HG03280 (cell line): ENCODE data around the gene PTGFRN.

ENCODE experiments used
- ATAC-seq: cut with Tn5 transposase; IDR thresholded peaks from one replicate; pipeline ENCODE4 v1.9.1; 2021; ENCODE audit warnings: mild to moderate bottlenecking, moderate library complexity; ENCODE audit not compliant: unreplicated experiment

PTGFRN gene

DNA sequence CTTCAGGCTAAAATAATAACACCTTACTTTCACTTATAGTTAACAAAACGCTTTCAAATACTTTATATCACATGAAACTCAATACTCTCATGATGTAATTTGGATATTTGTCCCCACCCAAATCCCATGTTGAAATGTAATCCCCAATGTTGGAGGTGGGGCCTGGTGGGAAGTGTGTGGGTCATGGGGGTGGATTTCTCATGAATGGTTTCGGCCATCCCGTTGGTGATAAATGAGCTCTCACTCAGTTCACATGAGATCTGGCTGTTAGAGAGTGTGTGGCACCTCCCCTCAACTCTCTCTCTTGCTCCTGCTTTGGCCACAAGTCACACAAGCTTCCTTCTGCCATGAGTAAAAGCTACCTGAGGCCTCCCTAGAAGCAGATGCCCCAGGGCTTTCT lies 22.5 kb upstream of the PTGFRN start:
- no peak for ATAC-seq

- ATAC-seq, result no peak
Observed at GRCh38 chr1:116889380-116889779, 20.3 kb upstream of the PTGFRN start.

GRCh38 chr1:116891396-116892079 lies 18.2 kb upstream of the PTGFRN start:
- ATAC-seq, result no peak

DNA sequence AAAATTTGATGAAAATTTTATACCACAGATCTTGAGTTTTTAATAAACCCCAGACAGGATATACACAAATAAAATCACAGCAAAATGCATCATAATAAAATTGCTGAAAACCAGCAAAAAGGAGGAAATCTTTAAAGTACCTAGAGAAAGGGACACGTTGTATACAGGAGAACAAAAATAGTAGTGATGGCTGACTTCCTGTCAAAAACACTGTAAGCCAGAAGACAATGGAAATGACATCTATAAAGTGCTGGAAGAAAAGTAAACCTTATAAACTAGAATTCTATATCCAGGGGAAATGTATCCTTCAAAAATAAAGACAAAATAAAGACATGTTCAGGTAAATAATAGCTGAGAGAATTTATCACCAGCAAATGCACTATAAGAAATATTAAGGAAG lies 14.6 kb upstream of the PTGFRN start:
- no peak for ATAC-seq

GRCh38 chr1:116899529-116899928 lies 10.2 kb upstream of the PTGFRN start:
- no peak for ATAC-seq

GRCh38 chr1:116900471-116901365 lies 9.0 kb upstream of the PTGFRN start:
- ATAC-seq, result no peak

- ATAC-seq, result no peak
Observed at GRCh38 chr1:116902027-116902426, 7.7 kb upstream of the PTGFRN start.

- ATAC-seq, result no peak
Observed at GRCh38 chr1:116902723-116903383, 6.9 kb upstream of the PTGFRN start.

DNA sequence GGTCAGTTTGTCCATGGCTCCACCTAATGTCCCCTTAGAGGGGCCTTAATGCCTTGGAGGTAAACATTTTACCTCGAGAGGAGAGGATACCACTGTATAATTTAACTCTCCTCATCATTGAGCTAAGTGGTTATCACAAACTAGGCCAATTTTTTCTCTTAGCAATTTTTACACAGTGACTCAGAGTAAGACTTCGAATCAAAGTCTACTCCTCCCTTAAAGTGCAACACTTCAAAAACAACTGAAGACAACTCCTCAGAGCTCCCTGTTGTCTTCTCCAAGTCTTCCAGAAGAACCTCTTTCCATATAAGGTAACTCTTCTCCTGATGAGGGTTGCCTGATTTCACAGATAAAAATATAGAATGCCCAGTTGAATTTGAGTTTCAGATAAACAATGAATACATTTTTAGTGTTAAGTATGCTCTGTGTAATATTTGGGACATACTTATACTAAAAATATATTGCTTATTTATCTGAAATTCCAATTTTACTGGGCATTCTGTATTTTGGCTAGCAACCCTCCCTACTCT lies 4.9 kb upstream of the PTGFRN start:
- ATAC-seq, result no peak

DNA sequence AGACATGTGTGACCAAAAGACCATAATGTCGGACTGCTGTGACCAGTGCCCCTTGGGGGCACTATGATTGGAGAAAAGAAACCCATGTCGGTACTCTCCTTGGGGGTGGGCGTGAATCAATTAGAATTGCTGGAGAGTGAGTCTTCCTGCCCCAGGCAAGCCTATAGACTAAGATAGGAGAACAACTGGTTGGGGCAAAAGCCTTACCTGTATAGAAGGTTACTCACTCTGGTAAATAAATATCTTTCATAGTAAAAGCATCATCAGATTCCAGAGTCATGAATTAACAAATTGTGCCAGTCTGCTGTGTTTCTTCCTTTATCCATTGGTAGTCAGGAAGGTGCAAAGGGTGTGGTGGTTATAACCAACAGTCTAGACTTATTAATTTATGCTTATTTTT lies 2.9 kb upstream of the PTGFRN start:
- no peak for ATAC-seq

DNA sequence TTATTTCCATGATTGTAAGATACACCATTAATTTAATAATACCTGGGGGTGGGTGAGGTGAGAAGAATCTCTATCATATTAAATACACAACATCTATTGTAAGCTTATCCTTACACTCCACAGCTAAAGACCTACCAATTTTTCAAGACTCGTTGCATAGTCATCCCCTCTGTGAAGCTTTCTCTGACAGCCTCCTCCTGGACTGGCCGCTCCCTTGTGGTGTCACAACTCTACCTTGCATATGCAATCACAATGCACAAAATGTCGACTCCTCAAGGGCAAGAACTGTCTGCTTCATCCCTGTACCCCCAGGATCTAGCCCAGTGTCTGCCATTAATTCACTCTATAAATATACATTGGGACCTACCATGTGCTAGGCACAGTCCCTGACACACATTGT lies 2.4 kb upstream of the PTGFRN start:
- no peak for ATAC-seq

DNA sequence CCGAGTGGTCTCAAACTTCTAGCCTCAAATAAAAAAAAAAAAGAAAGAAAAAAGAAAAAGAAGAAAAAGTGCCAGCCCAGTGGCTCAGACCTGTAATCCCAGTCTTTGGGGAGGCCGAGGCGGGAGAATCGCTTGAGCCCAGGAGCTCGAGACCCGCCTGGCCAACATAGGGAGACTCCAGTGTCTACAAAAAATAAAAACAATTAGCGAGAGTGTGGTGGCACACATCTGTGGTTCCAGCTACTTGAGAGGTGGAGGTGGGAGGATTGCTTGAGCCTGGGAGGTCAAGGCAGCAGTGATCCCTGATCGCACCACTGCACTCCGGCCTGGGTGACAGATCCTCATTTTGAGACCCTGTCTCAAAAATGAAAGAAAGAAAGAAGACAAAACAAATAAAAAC lies 1.4 kb upstream of the PTGFRN start:
- ATAC-seq, result no peak

DNA sequence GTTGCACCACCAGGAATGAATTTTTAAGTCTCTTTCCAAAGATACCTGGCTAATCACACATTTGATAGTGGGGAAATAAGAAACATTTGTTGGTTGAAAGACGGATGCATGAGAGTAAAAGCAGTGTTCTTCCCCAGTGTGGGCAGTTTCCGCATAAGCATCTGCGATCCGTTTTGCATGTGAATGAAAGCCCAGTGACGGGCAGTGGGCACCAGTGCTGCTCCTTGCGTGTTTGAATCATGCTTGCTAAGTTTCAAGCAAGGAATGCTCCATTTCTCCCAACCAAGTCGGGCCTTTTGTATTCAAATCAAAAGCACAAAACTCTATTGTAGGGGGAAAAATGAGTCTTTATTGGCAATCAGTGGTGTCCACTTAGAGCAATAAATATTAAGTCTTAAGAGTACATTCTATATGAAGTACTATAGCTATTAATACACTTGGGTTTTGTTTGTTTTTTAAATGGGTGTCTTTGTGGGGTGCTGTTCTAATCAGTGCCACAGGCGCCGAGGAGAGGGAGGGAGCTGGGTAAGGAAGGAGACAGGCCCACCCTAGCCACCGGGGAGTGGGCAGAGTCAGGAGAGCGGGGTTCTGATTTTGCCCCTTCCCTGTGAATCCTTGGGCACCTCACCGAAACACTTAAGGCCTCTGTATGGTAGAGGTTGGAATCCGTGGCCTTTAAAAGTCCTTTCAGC lies 750 bp upstream of the PTGFRN start:
- ATAC-seq, result no peak

DNA sequence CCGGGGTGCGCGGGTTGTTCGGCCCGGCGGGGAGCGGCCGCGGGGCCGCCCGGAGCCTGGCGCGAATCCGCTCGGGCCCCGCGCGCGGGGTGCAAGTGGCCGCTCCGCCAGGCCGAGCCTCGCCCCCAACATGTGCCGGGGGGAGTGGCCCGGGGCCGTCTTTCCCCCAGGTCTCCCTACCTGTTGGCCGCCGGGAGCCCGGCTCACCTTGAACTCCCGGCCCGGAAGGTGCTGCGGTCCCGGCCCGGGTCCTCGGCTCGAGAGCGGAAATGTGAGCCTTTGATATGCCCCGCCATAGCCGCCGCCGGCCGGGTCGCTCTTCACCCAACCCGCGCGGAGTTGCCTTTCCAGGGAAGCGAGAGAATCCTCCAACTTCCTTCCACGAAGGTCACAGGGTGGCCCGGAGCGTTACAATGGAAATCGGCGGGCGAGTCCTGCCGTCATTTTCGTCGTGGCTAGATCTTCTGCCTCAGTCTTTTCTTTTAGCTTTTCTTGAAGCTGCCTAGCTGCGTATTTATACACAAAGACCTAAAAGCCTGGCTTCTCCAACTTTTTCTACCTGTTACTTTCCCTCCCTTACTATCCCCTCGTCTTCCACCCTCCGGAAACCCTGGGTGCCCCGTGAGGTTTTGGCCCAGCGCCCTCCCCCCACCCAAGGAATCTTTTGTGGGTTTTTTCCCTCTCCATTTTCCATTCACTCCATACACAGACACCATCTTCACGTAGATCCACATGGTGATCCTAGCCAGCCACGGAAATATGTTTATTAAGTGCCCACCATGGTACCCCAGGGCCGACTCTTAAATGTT lies 867 bp downstream of the PTGFRN start:
- no peak for ATAC-seq

DNA sequence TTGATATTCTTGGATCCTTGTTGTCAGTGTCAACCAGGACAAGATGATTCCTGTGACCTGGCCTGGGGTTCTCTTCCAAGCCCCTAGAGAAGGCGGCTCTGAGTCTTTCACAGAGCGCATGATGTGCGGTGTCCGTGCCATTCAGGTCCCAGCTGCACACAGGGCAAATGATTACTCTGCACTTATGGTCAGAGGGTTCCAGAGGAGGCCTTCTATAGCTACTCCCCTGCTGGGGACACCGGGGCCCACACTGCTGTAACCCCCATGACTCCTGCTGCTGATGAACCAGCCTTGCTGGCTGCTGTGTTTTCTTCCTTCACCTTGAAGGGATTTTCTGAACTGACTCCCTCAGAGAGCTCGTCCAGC lies 1.5 kb downstream of the PTGFRN start:
- ATAC-seq, result no peak

DNA sequence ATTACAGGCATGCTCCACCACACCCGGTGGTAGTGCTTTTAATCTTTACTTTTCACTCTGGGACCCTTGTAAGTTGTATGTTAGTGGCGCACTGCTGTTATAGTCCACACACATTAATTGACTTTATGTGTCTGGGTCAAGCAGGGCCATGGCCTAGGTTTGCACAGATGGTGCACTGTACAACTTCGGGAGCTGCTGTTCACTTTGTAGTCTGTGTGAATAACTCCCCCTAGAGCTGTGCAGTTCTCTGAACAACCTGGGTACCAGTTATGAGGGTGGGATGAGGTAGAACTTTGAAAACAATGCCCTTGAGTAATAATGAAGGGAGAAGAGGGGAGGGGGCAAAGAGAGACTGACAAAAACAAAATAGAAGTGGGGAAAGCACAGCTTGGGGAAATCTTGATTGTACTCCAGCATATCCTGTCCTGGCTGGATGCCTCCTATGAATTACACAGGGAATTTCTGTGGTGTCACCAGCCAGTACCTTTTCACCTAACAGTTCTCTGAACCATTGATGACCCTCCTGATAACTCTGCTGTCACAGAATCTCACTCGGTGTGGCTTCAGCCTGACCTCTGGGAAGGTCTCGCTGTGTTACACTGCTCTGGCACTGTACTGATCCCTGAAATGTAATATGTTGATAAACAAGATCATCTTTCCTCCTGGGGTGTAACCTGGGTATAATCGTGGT lies 2.2 kb downstream of the PTGFRN start:
- no peak for ATAC-seq

DNA sequence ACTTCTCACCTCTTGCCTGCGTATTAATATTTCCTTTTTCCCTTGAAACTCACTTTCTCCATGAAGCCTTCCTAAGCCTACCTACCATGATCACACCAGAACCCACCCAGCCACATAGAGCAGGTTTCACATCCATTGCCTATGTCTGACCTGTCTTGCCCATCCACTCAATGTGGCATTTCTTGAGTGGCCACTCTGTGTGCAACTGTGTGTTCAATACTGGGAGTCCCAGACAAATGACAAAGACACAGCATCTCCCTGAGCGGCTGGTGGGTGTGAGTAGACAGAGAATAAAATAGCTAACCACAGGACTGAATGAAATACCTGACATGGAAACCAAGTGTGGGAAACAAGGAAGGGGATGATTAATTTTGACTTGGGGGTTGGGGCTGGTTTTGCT lies 3.1 kb downstream of the PTGFRN start:
- ATAC-seq, result no peak

GRCh38 chr1:116913941-116914340 lies 4.2 kb downstream of the PTGFRN start:
- no peak for ATAC-seq

DNA sequence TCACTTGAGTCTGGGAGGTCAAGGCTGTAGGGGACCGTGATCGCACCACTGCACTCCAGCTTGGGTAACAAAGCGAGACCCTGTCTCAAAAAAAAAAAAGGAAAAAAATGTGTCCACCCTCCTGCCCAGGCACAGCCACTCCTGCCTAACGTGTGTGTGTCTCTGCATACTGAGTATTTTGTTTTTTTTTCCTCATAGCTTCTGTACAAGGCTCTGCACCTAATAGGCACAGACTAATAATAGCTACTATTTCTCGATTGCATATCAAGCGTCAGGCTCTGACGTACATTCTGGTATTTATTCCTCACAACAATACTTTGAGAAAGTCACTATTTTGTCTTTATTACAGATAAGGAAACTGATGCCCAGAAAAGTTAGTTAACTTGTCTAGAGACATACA lies 5.0 kb downstream of the PTGFRN start:
- no peak for ATAC-seq
